NCI-H2107 (cell line): ENCODE measurements around the gene ASAP2.
A peak's percentile ranks its signal among the peaks of the same experiment; 100 is the strongest.

ENCODE experiments used
- DNase-seq: peaks from one replicate; lab custom pipeline; 2025; lab: John Stamatoyannopoulos, UW

The ASAP2 gene

GRCh38 chr2:9325428-9325827, 118.8 kb downstream of the ASAP2 start:
- DNase-seq, result no peak

DNA sequence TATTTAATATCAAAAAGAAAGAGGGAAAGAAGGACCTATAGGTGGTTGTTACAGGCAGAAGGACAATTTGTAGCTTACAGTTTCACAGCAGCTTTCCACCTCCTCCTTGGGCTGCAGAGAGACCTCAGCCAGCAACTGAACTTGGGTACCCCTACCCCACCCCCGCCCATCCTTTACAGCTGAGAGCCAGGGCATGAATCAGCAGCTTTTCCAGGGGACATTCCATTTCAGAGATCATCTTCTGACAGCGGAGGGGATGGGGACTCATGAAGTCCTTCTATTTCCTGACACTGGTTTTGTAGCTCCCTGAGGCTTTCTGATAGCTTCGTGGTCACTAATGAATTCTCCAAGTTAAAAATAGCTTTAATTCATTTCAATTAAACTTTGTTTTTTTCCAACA, 120.4 kb downstream of the ASAP2 start:
- DNase-seq, result no peak

DNA sequence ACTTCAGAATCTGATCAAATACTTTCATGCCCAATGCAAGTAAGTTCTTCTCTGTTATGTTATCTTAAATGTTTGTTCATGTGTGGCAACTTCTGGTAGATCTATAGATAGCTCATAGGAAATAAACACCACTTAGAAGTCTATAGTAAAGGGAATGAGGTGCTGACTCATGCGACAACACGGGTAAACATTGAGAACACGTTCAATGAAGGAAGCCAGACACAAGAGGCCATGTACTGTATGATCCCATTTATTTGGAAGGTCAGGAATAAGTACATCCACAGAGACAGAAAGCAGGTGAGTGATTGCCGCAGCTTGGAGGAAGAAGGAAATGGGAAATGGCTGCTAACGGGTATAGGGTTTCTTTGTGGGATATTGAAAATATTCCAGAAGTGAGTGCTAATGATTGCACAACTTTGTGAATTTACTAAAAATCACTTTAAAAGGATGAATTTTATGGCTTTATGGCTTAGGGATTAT, 121.3 kb downstream of the ASAP2 start:
- DNase-seq, result no peak

DNA sequence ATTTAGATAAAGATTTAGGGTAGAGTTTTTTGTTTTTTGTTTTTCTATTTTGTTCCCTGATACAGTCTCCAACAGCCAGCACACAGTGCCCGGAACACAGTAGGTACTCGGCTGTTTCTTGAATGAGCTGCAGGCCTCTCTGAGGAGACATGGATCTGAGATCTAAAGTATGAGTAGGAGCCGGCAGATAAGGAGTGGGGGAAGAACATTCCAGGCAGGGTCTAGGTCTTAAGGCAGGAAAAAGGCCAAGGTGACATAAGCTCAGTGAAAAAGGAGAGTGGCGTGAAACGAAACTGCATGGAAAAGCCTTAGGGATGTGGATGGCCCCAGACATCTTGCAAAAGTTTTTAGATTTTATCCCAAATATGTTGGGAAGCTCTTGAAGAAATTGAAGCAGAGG, 122.3 kb downstream of the ASAP2 start:
- DNase-seq, result no peak

- no peak for DNase-seq
Observed at GRCh38 chr2:9329497-9329896, 122.9 kb downstream of the ASAP2 start.

DNA sequence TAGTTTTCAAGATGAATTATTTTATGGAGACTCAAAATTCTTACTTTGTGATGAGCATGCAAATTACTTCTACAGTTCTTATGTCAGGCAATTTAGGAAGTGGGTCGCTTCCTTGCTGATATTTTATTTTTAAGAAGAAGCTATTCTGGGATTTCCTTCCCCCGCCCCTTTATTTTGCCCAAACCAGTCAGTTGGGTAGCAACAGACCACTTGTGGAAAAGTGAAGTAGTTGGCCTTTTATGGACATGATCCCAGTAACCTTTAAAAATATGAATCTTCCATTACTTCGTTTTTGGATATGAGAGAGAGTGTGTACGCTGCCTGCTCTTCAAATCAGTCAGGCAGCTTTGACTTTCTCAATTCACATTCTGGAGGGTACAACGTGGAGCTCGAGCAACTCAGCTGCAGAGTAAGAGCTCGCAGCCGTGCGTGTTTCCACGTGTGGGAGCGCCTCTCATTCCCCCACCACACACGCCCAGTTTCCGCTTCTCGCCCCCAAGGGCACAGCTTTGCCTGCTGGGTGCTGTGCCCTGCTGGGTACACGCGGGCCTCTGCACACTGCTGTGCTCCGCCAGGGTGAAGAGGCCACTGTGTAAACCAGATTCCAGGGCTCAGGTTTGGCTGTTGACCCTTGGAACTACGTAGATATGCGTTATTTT, 124.1 kb downstream of the ASAP2 start:
- DNase-seq, result no peak

GRCh38 chr2:9331704-9332103, 125.1 kb downstream of the ASAP2 start:
- DNase-seq, result no peak

GRCh38 chr2:9332136-9332852, 125.7 kb downstream of the ASAP2 start:
- no peak for DNase-seq

DNA sequence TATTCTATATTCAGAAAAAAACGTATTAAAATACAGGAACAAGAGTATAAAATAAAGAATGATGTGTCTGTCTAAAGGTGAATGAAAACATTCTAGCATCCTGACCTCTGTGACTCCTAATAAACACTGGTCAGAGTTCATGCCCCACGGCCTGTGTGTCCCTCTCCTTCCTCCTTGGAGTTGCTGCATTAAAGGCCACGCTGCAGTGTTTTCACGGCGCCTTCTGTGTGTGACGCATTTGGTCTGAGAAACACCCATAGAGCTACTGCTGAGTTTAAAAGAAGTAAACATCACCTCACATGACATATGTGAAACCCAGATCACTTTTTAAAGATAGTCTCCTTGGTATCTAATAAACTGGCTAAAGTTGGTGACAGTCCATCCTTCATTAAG, 126.2 kb downstream of the ASAP2 start:
- no peak for DNase-seq

- DNase-seq, result peak; percentile 55
Observed at GRCh38 chr2:9333591-9334171, 127.1 kb downstream of the ASAP2 start.

DNA sequence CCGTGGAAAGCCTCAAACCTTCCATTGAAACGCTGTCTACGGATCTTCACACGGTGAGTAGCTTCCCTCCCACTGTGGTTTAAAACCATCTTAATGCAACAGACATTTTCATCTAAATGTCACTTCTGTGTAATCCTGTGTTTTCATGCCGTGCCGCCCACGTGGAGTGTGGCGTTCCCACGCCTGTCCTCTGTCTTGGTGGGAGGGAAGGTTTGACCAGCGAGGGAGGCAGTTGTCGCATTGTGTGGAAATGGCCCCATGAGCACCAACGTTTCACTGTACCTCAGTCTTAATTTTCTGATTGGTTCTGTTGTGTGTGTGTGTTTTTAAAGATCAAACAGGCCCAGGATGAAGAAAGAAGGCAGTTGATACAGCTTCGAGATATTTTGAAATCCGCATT, 128.1 kb downstream of the ASAP2 start:
- no peak for DNase-seq

GRCh38 chr2:9335322-9335832, 128.8 kb downstream of the ASAP2 start:
- no peak for DNase-seq

DNA sequence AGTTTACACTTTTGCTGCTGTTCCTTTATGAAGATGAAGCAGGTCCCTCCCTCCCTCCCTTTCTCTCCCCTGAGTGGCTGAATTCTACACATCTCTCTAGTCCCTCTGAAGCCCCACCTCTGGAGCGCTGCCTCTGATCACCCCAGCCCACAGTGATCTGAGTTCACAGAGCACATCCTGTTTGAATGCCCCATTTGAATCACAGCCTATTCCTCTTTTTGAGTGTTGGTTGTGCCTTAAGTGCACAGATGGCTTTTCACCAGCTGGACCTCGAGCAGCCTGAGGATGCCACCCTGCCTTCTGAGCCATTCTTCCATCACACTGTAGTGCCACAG, 129.6 kb downstream of the ASAP2 start:
- DNase-seq, result peak; percentile 27

- DNase-seq, result peak; percentile 77
Observed at GRCh38 chr2:9336576-9337314, 130.1 kb downstream of the ASAP2 start.

- DNase-seq, result no peak
Observed at GRCh38 chr2:9337901-9338300, 131.3 kb downstream of the ASAP2 start.

GRCh38 chr2:9341337-9341887, 134.8 kb downstream of the ASAP2 start:
- no peak for DNase-seq

GRCh38 chr2:9342659-9343058, 136.0 kb downstream of the ASAP2 start:
- no peak for DNase-seq

- no peak for DNase-seq
Observed at GRCh38 chr2:9343524-9343923, 136.9 kb downstream of the ASAP2 start.

- DNase-seq, result no peak
Observed at GRCh38 chr2:9344434-9344833, 137.8 kb downstream of the ASAP2 start.

DNA sequence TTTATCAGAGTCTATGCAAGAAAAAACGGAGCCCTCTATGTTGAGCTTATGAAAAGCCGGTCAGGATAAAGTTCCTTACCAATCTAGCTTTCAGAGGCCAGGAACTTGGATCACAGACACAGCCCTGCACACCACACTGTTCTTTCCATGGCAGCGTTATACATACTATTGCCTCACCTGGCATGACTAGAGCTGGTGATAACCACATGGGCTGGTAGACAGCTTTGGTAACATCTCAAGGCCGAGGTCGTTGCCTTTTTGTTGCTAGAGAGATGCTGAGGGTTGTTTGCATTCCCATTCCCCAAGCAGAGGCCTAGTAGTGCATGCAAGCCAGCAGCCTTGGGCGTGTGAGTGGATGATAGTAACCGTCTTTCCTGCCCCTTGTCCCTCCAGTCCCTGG, 138.7 kb downstream of the ASAP2 start:
- no peak for DNase-seq

- no peak for DNase-seq
Observed at GRCh38 chr2:9345997-9346396, 139.4 kb downstream of the ASAP2 start.

DNA sequence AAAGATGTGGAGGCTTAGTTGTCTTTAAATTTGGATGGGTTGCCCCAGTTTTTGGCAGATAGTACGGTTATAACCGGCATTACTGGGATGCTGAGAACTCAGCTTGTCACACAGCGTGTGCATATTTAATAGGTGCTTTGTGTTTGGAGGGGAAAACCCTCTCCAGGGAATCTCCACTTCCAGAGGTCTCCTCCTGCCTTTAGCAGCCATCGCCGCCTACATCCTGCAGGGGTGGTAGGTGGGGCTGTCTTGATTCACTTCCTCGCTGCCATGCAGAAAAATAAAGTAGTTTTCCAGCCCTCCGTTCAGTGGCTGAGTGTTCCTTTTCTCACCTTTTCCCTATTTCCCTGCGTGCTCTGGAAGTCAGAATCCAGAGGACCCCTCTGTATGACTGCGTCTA, 140.3 kb downstream of the ASAP2 start:
- no peak for DNase-seq
